Right lobe of liver (tissue), 4 donors: ENCODE measurements around the gene KBTBD13.

Experiments used
- POLR2A ChIP-seq: fragments of 450-650 bp; IDR thresholded peaks from one replicate; pipeline ENCODE4 v1.6.1; 2017; ENCODE audit warnings: antibody characterized with exemption, mild to moderate bottlenecking
- TF ChIP-seq, protein P1 (sequence below), 4 donors: fragments of 200-600 bp in 3 of 4; fragments of 450-650 bp in 1 of 4; IDR thresholded peaks; one replicate each; pipeline versions ENCODE4 v1.5.1 to v1.8.0; 2016 to 2022; ENCODE audit warnings: antibody characterized with exemption in 4 of 4, mild to moderate bottlenecking in 2 of 4
- donor health status: DM: no; HTN: no; CAD: no.
- donor health status: DM: no; HTN: no; CAD: no.
- donor health status: DM: no; HTN: yes; CAD: no.

DNA sequence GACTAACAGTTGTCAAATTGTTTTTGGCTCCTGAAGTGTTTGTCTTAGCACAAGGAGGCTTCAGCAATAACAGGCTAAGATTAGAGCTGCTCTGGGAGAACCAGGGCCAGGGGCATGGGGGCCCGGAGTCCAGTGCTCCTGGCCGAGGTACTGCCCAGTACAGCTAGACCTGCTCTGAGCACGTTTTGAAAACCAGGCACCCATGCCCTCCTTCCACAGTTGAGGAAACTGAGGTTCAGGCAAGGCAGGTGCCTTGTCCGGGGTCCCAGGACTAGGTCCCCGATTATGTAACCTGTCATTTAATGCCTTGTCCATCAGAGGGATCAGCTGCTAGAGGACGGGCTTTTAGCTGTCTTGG, 19.2 kb downstream of the KBTBD13 start:
- TF ChIP-seq, protein P1, sequence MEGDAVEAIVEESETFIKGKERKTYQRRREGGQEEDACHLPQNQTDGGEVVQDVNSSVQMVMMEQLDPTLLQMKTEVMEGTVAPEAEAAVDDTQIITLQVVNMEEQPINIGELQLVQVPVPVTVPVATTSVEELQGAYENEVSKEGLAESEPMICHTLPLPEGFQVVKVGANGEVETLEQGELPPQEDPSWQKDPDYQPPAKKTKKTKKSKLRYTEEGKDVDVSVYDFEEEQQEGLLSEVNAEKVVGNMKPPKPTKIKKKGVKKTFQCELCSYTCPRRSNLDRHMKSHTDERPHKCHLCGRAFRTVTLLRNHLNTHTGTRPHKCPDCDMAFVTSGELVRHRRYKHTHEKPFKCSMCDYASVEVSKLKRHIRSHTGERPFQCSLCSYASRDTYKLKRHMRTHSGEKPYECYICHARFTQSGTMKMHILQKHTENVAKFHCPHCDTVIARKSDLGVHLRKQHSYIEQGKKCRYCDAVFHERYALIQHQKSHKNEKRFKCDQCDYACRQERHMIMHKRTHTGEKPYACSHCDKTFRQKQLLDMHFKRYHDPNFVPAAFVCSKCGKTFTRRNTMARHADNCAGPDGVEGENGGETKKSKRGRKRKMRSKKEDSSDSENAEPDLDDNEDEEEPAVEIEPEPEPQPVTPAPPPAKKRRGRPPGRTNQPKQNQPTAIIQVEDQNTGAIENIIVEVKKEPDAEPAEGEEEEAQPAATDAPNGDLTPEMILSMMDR (IDR thresholded peaks at IDR 0.05), result no peak
- TF ChIP-seq POLR2A, result no peak
